Dermis microvascular lymphatic vessel endothelial cell (primary cell): Measurements from ENCODE around the gene GGT6. TPM values are rescaled to one million over a fixed set of nuclear protein-coding genes. Genes with fewer than 3 reads are reported as not detected.
A peak's percentile ranks its signal among the peaks of the same experiment; 100 is the strongest.

ENCODE experiments used
- DNase-seq, 2 donors: peaks; one replicate each; pipeline versions ENCODE4 v3.0.0 to v3.0.0-alpha.2; 2010; ENCODE audit warnings: low read depth in 2 of 2
- total RNA-seq: library from RNA; depleted of rRNA; stranded (reverse); fragments of >200 nt; gene quantifications from 2 replicates; pipeline ENCODE4 v1.2.1, GENCODE V29; 2014

GGT6 gene
- total RNA-seq, 1 donor from 2014 or later = not detected

DNA sequence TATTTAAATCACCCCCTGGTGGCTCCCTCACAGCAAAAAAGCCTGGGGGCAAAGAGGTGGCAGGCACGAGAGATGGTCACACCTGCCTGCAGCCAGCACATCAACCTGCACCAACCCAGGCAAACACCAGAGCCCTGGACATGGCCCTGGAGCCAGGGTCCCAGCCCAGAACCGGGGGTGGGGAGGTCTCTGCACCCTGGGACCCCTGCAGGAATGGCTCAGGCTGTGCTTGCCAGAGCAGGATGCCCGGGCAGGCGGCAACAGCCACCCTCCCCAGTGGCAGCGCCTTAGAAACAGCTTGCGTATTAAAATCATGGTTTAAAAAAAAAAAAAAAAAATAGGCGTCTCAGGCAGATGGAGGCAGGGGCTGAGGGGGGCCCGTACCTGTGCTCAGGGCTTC is 21.4 kb downstream of the GGT6 start:
- DNase-seq = no peak

GRCh38 chr17:4538236-4539002 is 22.0 kb downstream of the GGT6 start:
- no peak for DNase-seq

DNA sequence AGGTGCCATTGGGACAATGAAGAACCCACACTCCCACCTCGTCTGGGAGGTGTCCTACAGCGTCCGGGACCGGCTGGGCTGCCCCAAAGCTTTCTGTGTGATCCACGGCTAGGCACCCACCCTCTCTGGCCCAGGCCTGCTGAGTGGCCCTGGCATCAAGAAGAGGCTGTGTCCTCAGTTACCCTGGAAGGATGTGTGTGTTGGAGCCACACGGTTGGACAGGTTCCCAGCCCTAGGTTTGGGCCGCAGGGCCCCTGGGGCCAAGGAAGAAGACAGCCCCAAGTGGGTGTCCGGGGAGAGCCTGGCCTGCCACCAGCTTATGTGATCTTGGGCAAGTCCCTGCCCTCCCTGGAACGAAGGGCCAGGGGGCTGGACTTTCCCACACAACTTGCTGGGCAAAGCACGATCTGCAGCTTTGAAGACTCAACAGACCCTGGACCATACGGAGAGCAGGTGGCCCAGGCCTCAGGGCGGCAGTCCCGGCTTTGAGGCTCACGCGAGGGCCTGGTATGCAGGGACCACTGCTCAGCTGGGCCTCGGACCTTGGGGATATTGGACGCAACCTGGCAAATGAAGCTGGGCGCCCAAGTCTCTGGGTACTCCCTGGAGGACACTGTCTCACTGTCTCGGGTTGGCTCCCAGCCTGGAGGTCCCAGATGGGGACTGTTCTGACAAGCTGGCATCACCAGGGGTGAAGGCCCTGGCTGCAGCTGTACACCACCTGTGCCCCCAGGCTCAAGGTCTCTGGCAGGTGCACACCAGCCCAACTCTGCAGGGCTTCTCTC is 22.7 kb downstream of the GGT6 start:
- DNase-seq = no peak

- no peak for DNase-seq
These were observed 23.5 kb downstream of the GGT6 start for GRCh38 chr17:4536742-4537411.

DNA sequence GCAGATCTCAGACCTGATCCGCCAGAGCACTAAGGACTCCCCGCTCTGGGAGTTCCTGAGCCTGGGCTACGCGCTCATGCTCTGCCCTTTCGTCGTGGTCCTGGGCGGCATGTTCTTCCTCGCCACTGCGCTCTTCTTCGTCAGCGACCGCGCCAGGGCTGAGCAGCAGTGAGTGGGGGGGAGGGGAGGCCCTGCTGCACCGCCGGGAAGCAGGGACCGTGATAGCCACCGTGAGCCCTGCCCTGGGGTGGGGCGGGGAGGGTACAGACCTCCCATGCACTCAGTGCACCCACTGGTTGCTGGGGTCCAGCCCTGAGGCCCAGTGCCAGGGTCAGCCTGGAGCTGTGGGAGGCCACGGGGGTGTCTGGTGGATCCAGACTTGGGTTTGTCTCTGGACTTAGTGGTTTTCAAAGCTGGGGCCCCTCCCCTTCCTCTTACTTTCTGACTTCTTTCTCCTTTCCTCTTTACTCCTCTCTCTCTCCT is 24.1 kb downstream of the GGT6 start:
- no peak for DNase-seq

- no peak for DNase-seq
These were observed 24.6 kb downstream of the GGT6 start for GRCh38 chr17:4535667-4536258.

- no peak for DNase-seq
These were observed 25.3 kb downstream of the GGT6 start for GRCh38 chr17:4534928-4535666.

DNA sequence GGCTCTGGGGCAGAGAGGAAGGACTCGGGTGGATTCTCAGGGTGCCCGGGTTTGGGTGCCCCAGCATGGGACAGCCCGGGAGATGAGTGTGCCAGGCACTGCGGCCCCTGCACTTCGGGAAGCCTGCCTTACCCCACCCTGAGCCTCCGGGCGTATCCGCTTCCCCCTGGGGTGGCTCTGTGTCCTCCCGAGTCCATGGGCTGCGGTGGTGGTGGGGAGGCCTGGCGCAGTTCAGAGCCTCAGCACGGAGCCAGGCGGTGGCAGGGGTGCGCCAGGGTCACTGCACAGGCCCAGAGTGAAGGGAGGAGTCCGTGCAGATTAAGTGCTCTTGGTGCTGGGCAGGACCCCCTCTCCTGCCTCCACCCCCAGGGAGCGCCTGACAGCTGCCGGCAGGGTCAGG is 25.9 kb downstream of the GGT6 start:
- no peak for DNase-seq

DNA sequence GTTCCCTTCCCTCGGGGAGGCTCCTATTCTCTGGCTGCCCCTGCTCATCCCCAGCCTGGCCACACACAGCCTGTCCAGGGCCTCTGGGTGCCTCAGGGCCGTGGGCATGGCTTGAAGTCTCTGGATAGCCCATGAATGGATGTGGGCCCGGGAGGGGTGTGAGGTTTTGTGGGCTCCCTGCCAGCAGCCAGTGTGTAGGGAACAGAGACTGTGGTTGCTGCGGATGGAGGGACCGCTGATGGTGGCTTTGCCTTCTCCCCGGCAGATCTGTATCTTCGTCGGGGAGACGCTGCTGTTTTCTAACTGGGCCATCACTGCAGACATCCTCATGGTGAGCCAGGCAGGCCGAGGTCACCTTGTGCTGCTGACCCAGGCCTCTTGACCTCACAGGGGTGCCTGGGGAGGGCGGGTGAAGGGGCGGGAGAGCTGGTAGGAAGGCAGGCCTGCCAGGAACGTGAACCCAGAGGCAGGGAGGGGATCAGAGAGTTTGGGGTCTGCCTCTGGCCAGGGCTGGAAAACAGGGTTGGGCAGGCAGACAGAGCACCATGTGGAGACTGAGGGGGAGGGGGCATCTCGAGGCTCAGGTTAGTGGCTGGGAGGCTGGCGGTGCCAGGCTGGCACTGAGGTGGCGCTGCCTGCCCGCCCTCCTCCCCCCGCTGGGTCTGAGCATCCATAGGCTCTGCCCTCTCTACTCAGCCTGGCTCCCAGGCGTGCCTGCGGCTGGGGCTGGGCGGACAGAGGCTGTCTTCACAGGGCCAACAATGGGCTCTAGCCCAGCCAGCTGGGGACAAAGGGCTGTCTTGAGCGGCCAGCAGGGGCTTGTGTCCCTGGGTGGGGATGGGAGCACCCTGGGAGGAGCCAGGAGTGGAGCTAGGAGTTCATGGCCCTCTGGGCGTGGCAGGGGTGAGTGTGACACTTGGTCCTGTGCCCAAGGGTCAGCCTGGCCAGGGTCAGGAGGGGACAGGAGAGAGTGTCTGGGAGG is 26.6 kb downstream of the GGT6 start:
- no peak for DNase-seq

- DNase-seq = no peak
These were observed 27.4 kb downstream of the GGT6 start for GRCh38 chr17:4532860-4533522.

DNA sequence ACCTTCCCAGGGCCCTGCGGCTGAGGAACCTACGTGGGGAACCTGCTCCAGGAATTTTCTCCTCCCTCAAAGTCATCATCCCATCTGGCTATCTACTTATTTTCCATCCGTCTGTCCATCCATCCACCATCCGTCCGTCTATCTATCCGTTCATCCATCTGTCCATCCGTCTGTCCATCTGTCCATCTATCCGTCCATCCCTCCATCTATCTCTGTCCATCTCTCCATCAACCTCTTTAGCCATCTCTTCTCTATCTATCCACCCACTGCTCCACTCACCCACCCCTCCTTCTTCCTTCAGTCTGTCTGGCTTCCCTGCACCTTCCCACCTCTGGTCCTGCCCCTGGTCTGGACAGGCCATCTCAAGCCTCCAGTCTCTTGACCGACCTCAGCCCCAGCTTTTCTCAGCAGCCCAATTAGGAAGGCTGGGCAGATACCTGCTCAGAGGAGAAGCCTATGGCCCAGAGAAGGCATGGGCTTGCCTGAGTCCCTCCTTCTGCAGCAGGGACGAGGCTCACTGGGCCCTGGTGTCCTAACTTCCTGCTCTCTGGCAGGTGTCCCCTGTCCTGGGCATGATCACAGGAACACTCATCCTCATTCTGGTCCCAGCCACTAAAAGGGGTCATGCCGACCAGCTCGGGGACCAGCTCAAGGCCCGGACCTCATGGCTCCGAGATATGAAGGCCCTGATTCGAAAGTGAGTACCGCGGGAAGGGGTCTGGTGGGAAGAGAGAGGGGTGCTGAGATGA is 28.2 kb downstream of the GGT6 start:
- no peak for DNase-seq

DNA sequence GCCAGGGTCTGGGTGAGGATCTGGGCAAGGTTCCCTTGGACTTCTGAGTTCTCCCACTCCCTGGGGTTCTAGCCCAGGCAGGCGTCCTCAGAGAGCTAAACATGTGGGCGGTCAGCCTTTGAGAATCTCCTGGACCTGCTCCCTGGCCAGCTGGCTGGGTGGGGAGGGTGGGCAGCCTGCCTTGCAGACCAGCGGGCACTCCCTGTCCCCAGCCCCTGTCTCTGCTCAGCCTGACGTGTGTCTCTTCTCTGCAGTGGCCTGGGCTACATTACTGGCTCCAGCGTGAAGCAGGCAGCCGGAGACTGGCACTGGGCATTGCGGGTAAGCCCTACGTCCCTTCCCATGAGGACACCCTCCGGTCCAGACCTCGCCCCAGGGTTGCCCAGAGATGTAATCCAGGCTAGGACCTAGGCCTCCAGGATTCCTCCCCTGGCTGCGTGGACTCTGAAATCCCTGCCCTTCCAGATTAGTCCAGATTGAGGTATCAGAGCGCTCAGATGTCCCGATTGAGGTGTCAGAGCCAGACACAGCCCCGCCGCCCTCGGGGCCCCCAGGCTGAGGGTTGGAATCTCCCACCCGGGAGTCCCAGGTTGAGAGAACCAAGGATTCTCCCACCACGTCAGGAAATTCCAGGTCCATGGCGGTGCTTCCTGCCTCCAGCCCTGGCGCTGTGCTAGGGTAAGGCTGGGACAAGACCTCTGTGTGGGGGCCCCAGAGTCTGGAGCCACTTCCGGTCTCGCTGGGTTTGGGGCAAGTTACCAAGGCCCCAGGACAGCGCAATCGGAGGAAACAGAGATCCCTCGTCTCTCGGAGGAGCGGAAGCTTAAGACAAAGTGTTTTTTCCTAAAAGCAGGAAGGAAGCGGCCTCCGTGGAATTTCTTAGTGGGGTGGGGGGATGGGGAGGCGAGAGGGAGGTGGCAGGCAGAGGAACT is 29.3 kb downstream of the GGT6 start:
- DNase-seq = peak; percentile 70 to 97

DNA sequence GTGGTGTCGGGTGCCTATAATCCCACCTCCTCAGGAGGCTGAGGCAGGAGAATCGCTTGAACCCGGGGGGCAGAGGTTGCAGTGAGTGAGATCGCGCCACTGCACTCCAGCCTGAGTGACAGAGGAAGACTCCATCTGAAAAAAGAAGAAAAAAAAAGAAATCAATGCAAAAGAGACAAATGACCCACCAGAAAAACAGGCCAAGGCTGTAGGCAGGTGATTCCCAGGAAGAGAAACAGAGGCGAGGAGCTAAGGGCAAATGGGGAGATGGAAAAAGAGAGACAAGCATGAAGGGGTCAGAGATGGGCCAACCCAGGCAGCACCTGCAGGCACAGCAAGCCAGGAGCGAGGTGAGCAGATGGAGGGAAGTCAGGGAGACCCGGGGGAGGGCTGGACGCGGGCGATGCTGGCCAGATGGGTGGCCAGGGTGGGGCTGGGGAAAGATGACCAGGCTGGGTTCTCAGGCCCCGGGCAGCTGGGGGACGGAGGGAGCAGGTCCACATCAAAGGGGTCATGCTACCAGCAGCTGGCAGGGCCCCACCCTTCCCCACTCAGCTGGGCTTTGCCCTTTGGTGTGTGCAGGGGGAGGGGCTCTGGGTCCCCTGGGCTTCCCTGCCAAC is 30.7 kb downstream of the GGT6 start:
- no peak for DNase-seq

- no peak for DNase-seq
These were observed 32.7 kb downstream of the GGT6 start for GRCh38 chr17:4527566-4528125.

GRCh38 chr17:4527134-4527533 is 33.2 kb downstream of the GGT6 start:
- no peak for DNase-seq

- no peak for DNase-seq
These were observed 34.5 kb downstream of the GGT6 start for GRCh38 chr17:4525691-4526397.
